Right atrium auricular region (tissue), 2 donors: ENCODE data around the gene SLCO1B1. TPM values are rescaled to one million over a fixed set of nuclear protein-coding genes. Genes with fewer than 3 reads are reported as not detected.

Source experiments
- DNase-seq: peaks from one replicate; pipeline ENCODE4 v3.0.0-alpha.2; 2019; ENCODE audit warnings: low spot score
- H3K27ac ChIP-seq, 2 donors: fragments of 200-600 bp; sonication (generic); 1 replicate in 1 of 2; 2 replicates in 1 of 2; pipeline ENCODE4 v1.5.1; 2016 to 2019
- H3K27me3 ChIP-seq, 2 donors: fragments of 200-600 bp; sonication (generic); one replicate each; pipeline versions ENCODE4 v1.5.1 to v1.6.0; 2017 to 2019
- H3K36me3 ChIP-seq: fragments of 200-600 bp; sonication (generic); one replicate; pipeline ENCODE4 v1.5.1; 2016
- H3K4me1 ChIP-seq, 2 donors: fragments of 200-600 bp; sonication (generic); one replicate each; pipeline versions ENCODE4 v1.5.1 to v1.6.0; 2017 to 2019
- H3K4me3 ChIP-seq, 2 donors: fragments of 200-600 bp; sonication (generic); 1 replicate in 1 of 2; 2 replicates in 1 of 2; pipeline ENCODE4 v1.5.1; 2017 to 2019; ENCODE audit warnings: mild to moderate bottlenecking in 1 of 2, moderate library complexity in 1 of 2
- H3K9me3 ChIP-seq, 2 donors: fragments of 200-600 bp; sonication (generic); one replicate each; pipeline ENCODE4 v1.5.1; 2019
- CTCF ChIP-seq, 2 donors: fragments of 200-600 bp; sonication (generic); IDR thresholded peaks; one replicate each; pipeline ENCODE4 v1.5.1; 2019; ENCODE audit warnings: antibody characterized with exemption in 2 of 2
- total RNA-seq, 2 donors: library from RNA; depleted of rRNA; stranded (reverse); fragments of >200 nt; gene quantifications; one replicate each; pipeline ENCODE4 v1.1.0, GENCODE V29; 2016

Gene SLCO1B1
- total RNA-seq, 2 donors from 2014 or later, result not detected

GRCh38 chr12:21264232-21264631, 133.2 kb downstream of the SLCO1B1 start:
- H3K4me1 ChIP-seq, result no peaks in the 10 kb centered on the region
- no peaks in the 10 kb centered on the region for H3K36me3 ChIP-seq
- TF ChIP-seq CTCF (IDR thresholded peaks at IDR 0.05), result no peak
- no peaks in the 10 kb centered on the region for H3K27me3 ChIP-seq
- no peak for DNase-seq
- H3K9me3 ChIP-seq, result peaks cover 0 to 4% of the 10 kb centered on the region in 2 donors
- H3K27ac ChIP-seq, result no peak overlapping the region
- no peak overlapping the region for H3K4me3 ChIP-seq

- Histone ChIP-seq H3K9me3 (peaks cover 0 to 4% of the 10 kb centered on the region in 2 donors), H3K27me3 (no peaks in the 10 kb centered on the region), H3K27ac (no peak overlapping the region), H3K4me1 (no peaks in the 10 kb centered on the region), H3K4me3 (no peak overlapping the region), H3K36me3 (no peaks in the 10 kb centered on the region)
- DNase-seq, result no peak
- no peak for TF ChIP-seq CTCF (IDR thresholded peaks at IDR 0.05)
Measured at GRCh38 chr12:21265932-21266331, 134.9 kb downstream of the SLCO1B1 start.

GRCh38 chr12:21276826-21277225, 145.8 kb downstream of the SLCO1B1 start:
- Histone ChIP-seq H3K4me3 (no peak overlapping the region), H3K9me3 (no peaks in the 10 kb centered on the region), H3K4me1 (no peaks in the 10 kb centered on the region), H3K27ac (no peak overlapping the region), H3K36me3 (no peaks in the 10 kb centered on the region), H3K27me3 (no peaks in the 10 kb centered on the region)
- no peak for TF ChIP-seq CTCF (IDR thresholded peaks at IDR 0.05)
- no peak for DNase-seq

Other genes with a start within 250 kb of the SLCO1B1 start
- gene SLCO1A2, start 203.7 kb downstream of the SLCO1B1 start, total RNA-seq, result not detected
- not detected for gene IAPP, start 241.7 kb downstream of the SLCO1B1 start, total RNA-seq